Neural crest cell (in vitro differentiated cells): ENCODE measurements around the gene PAPSS1. TPM values are rescaled to one million over a fixed set of nuclear protein-coding genes. Genes with fewer than 3 reads are reported as not detected.

Experiments used
- DNase-seq: peaks from one replicate; pipeline ENCODE4 v3.0.0; 2021; ENCODE audit warnings: low read depth, mixed read lengths, low spot score
- H3K27ac Mint-ChIP-seq: one replicate; pipeline ENCODE4 v1.8.0; 2021; ENCODE audit warnings: mild to moderate bottlenecking, mixed read lengths; ENCODE audit not compliant: unreplicated experiment
- H3K27me3 Mint-ChIP-seq: 2 replicates; pipeline ENCODE4 v1.8.0; 2021; ENCODE audit warnings: low read depth, mild to moderate bottlenecking, mixed read lengths
- H3K36me3 Mint-ChIP-seq: 2 replicates; pipeline ENCODE4 v1.8.0; 2021; ENCODE audit warnings: low read depth, mild to moderate bottlenecking, mixed read lengths
- H3K4me1 Mint-ChIP-seq: 2 replicates; pipeline ENCODE4 v1.8.0; 2021; ENCODE audit warnings: mixed read lengths
- H3K4me3 Mint-ChIP-seq: one replicate; pipeline ENCODE4 v1.8.0; 2021; ENCODE audit warnings: mild to moderate bottlenecking, mixed read lengths
- H3K9me3 Mint-ChIP-seq: 2 replicates; pipeline ENCODE4 v1.8.0; 2021; ENCODE audit warnings: mixed read lengths
- CTCF ChIP-seq: fragments of 200-600 bp; sonication (generic); conservative IDR thresholded peaks from 2 replicates; pipeline ENCODE4 v1.5.0; 2021; ENCODE audit warnings: antibody characterized with exemption, mild to moderate bottlenecking
- total RNA-seq: library from RNA; stranded (reverse); gene quantifications from 2 replicates; pipeline ENCODE4 v1.2.1, GENCODE V29; 2021

PAPSS1 gene
- total RNA-seq, 1 donor from 2014 or later: 78.6 TPM

DNA sequence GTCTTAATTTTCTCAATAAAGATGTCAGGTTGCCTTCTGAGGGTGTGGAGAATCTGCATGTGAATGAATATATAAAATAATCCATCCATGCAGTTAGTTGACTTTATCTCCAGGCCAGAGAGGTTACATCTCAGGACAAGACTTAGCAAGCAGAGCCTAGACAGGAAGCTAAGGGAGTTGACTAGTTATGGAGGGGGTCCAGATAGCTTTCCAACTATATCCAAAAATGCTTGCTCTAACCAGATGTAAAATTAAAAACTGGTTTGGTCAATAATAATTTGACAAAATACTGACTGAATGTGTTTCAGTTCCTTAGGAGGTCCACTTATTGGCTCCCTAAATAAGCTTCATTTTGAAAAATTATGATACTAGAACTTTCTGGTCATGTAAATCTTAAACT lies 101.4 kb downstream of the PAPSS1 start:
- H3K27ac Mint-ChIP-seq: no peak overlapping the region
- peaks cover 30% of the 10 kb centered on the region for H3K36me3 Mint-ChIP-seq

GRCh38 chr4:107616838-107617389 lies 103.1 kb downstream of the PAPSS1 start:
- no peak overlapping the region for H3K27ac Mint-ChIP-seq
- no peak for TF ChIP-seq CTCF

More for the DNA sequence above, 101.4 kb downstream of the PAPSS1 start:
- Mint-ChIP-seq H3K4me1 (no peaks in the 10 kb centered on the region), H3K27me3 (no peaks in the 10 kb centered on the region), H3K4me3 (no peak overlapping the region), H3K9me3 (peaks cover 5% of the 10 kb centered on the region)
- DNase-seq: no peak
- TF ChIP-seq CTCF: no peak

GRCh38 chr4:107615809-107616208 lies 104.2 kb downstream of the PAPSS1 start:
- peaks cover 29% of the 10 kb centered on the region for H3K36me3 Mint-ChIP-seq
- H3K27ac Mint-ChIP-seq: no peak overlapping the region
- DNase-seq: no peak
- H3K4me3 Mint-ChIP-seq: no peak overlapping the region
- H3K27me3 Mint-ChIP-seq: no peaks in the 10 kb centered on the region
- H3K9me3 Mint-ChIP-seq: peaks cover 7% of the 10 kb centered on the region
- TF ChIP-seq CTCF: no peak
- no peaks in the 10 kb centered on the region for H3K4me1 Mint-ChIP-seq

More at GRCh38 chr4:107616838-107617389, 103.1 kb downstream of the PAPSS1 start:
- no peak for DNase-seq
- Mint-ChIP-seq H3K4me3 (no peak overlapping the region), H3K27me3 (no peaks in the 10 kb centered on the region), H3K36me3 (peaks cover 27% of the 10 kb centered on the region), H3K4me1 (no peaks in the 10 kb centered on the region), H3K9me3 (peaks cover 4% of the 10 kb centered on the region)

DNA sequence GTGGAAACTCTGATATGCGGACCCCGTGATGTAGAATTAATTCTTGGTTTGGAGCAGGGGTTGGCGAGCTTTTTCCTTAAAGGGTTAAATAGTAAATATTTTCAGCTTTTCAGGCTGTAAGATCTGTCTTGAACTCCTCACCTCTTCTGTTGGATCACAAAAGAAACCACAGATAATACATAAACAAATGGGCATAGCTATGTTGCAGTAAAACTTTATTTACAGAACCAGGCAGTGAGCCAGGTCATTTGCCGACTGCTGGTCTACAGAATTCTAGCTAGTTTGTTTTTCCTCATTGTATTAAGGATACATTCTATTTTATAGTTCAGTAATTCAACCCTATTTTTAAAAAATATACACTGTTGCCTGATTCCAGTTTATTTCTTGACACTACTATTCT lies 116.6 kb downstream of the PAPSS1 start:
- no peak for DNase-seq
- H3K36me3 Mint-ChIP-seq: no peaks in the 10 kb centered on the region
- no peak overlapping the region for H3K4me3 Mint-ChIP-seq
- TF ChIP-seq CTCF: no peak
- no peaks in the 10 kb centered on the region for H3K9me3 Mint-ChIP-seq
- no peak overlapping the region for H3K27ac Mint-ChIP-seq
- no peaks in the 10 kb centered on the region for H3K27me3 Mint-ChIP-seq
- H3K4me1 Mint-ChIP-seq: no peaks in the 10 kb centered on the region

- Mint-ChIP-seq H3K27me3 (no peaks in the 10 kb centered on the region), H3K9me3 (peaks cover 2% of the 10 kb centered on the region), H3K27ac (no peak overlapping the region), H3K36me3 (no peaks in the 10 kb centered on the region), H3K4me1 (no peaks in the 10 kb centered on the region), H3K4me3 (no peak overlapping the region)
- DNase-seq: no peak
- TF ChIP-seq CTCF: no peak
Measured at GRCh38 chr4:107600983-107601382, 119.1 kb downstream of the PAPSS1 start.
